Hematopoietic multipotent progenitor cell treated with erythropoietin and hydrocortisone succinate and interleukin-3 and kit ligand, for 15 days (in vitro differentiated cells): ENCODE data around the gene RUSC1.
"Not testable (repeated sequence)": the region's sequence is repeated elsewhere in the genome, so short reads cannot be mapped to it uniquely, and the experiment has no call there.

Source experiments
- DNase-seq: peaks from one replicate; pipeline ENCODE4 v3.0.0-alpha.2; 2015; ENCODE audit warnings: low spot score

RUSC1 gene, protein sequence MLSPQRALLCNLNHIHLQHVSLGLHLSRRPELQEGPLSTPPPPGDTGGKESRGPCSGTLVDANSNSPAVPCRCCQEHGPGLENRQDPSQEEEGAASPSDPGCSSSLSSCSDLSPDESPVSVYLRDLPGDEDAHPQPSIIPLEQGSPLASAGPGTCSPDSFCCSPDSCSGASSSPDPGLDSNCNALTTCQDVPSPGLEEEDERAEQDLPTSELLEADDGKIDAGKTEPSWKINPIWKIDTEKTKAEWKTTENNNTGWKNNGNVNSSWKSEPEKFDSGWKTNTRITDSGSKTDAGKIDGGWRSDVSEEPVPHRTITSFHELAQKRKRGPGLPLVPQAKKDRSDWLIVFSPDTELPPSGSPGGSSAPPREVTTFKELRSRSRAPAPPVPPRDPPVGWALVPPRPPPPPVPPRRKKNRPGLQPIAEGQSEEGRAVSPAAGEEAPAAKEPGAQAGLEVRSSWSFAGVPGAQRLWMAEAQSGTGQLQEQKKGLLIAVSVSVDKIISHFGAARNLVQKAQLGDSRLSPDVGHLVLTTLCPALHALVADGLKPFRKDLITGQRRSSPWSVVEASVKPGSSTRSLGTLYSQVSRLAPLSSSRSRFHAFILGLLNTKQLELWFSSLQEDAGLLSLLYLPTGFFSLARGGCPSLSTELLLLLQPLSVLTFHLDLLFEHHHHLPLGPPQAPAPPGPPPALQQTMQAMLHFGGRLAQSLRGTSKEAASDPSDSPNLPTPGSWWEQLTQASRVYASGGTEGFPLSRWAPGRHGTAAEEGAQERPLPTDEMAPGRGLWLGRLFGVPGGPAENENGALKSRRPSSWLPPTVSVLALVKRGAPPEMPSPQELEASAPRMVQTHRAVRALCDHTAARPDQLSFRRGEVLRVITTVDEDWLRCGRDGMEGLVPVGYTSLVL

DNA sequence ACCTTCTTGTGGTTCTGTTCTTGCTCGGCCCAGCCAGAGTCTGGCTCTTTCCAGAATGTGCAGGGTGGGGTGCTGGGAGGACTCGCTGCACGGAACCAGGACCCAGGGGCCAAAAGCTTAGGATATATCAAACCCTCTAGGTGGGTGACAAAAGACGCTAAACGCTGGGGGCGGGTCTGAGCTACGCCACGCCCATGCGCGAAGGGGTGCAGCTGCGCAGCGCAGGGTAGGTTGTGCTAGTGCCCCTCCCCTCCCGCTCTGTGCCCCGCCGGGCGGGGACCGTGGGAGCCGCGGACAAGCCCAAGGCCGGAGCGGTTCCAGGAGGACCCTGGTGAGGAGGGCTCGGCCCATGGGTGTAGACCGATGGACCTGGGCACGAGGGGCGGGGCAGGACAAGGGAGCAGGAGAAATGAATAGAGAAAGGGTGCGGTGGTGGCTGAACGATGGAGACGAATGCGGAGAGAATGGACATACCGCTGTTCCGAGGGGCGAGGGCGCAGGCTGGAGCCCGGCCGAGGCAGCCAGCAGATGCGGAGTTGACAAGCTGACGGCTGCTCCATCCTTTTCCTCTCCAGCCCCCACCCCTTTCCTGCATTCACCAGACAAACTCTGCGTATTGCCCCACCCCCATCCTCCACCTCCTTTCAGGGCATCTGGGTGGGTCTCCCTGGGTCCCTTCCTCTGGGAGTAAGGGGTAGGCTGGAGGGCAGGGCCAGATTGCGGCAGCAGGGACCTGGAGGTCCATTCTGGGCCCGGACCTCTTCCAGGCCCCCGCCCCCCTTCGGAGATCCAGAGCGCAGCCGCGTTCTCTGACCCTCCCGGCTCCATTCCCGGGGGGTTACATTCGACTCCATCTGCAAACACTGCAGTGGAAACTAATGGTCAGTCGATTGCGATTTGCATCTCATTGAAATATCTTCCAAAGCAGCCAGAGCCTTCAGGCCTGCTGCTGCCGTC lies at the start of gene RUSC1:
Gene RUSC1, plus strand, starts transcription at position 234 of the 957 bp plus-strand sequence. CDS start 880 bp downstream, outside the sequence.
- peak; percentile 54 for DNase-seq

DNA sequence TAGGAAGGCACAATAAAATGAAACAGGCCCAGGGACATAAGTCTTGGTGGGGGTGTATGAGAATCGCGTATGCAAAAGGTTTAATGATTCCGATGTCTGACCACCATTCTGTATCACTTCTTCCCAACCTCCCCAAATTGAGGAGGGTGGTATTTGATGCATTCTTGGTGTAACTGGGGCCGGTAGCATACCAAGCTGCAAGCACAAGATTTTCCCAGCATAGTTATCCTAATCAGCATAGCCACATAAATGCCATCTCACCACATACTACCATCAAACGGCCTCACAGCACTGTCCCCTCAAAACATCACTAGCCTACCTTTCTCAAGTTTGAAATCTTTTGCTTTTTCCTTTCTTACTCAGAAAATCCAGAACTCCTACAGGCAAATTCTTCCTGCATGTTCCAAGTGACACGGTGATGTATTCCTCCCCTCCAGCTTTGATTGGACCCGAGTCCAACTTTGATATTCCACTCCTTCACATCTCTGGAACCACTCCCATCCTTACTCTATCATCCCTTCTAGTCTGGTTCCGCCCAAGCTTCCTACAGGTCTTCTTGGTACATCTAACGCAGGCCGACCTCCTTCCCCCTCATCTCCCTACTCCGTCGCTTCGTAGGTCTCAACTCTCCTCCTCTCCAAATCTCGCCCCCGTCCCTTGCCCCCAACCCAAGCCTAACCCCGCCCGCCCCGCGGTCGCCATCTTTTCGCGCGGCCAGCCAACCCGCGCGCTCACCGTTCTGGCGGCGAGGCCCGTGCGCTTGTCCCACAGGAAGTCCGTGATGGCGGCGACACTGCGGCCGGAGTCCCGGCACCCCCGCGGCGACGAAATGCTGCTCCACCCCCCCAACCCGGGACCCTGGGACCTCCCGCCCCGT lies 48.0 kb upstream of the RUSC1 start:
- peak; percentile 24 for DNase-seq

DNA sequence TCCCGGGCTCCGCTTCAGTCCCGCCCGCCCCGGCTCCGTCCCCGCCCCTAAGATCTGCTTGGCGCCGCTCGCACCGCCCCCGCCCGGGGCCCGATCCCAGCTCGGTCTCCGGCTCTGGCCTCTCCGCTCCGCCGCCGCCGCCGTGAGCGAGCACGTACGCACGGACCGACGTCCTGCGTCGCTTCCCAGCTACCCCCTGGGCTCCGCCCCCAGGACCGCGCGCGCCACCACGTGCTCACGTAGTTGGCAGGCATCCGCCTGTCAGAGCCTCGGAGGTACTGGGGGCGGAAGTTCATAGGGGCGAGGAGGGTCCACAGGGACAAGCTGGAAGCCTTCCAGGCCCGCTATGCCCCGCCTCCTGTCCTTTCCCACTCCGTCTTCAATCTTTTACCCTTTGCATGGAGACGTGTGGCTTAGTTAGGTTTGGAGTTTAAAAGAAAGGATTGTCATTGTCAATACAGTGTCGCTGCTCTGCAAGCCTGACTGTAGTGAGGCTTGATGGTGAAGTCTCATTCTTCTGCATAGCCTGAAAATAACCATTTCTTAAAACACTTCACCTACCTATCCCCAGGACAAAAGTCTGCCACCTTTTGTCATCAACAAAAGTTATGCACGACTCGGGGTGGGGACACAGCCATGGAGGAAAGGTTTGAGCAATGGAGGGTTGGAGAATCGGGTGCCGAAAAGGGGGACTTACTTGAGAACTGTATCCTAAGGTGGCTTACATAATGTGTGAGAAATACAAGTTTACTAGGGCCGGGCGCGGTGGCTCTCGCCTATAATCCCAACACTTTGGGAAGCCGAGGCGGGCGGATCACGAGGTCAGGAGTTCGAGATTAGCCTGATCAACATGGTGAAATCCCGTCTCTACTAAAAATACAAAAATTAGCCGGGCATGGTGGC lies 47.1 kb upstream of the RUSC1 start, which contains the start of gene CLK2:
Gene CLK2, minus strand, starts transcription at position 162 of the 903 bp plus-strand sequence. CDS start 2,527 bp downstream, outside the sequence.
- DNase-seq, result peak; percentile 94

DNA sequence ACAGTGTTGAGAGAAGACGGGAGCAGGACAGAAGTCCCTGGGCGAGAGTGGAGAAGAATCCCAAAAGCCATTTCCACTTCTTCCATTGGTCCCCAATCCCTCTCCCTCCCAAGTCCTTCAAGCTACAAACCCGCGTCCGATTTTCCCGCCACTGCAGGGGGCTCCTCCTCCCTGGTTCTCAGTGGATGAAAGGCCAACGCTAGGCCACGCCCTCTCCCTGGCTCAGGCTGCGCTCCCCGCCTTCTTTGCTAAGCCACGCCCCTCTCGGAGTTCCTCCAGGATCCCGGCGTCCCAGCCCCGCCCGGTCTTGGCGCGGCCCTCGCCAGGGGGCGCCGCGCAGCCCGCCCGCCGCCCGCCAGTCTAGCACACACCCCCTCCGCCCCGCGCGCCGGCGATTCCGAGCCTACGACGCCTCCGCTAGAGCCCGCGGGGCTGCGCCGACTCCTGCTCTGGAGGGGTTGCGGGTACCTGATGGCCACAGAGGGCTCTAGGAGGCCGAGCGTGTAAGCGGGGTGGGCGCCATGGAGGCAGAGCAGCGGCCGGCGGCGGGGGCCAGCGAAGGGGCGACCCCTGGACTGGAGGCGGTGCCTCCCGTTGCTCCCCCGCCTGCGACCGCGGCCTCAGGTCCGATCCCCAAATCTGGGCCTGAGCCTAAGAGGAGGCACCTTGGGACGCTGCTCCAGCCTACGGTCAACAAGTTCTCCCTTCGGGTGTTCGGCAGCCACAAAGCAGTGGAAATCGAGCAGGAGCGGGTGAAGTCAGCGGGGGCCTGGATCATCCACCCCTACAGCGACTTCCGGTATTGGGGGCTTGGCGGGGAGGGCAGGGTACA lies 43.4 kb upstream of the RUSC1 start, which contains the start of gene HCN3:
Gene HCN3, plus strand, starts transcription at position 394 of the 832 bp plus-strand sequence. Its CDS starts 128 bp downstream, at position 522.
- peak; percentile 96 for DNase-seq

DNA sequence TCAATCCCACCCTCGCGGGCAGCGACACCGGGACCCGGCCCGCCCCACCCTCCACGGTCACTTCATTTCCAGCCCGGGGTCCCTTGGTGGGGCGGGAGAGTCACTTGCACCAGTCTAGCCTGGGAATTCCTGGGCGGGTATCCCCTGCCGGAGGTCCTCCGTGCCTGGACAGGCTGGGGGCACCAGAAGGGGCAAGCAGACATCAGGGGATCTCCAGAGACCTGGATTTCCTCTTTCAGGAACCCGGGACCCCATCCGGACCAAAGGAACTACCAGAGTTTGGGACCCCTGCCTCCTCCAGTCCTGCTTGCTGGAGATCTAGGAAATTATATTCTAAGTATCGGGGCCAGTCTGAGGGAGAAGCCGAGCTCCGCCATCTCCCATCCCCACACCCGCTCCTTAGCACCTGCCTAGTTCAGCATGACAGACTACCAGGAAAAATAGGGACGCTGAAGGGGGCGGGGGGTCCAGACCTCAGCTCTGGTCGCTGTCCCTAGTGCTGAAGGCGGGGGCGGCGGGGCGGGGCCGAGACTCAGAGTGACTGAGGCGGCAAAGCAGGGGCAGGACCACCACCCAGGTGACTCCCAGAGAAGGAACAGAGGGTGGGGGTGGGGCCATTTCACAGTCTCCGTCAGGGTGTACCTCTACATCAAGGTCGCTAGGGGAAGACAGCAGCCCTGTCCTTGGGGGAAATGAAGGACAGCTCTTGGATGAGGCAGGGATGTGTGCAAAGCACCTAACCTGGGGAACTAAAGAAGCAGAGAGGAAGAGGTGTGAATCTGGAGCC lies 42.6 kb upstream of the RUSC1 start:
- peak; percentile 41 for DNase-seq

DNA sequence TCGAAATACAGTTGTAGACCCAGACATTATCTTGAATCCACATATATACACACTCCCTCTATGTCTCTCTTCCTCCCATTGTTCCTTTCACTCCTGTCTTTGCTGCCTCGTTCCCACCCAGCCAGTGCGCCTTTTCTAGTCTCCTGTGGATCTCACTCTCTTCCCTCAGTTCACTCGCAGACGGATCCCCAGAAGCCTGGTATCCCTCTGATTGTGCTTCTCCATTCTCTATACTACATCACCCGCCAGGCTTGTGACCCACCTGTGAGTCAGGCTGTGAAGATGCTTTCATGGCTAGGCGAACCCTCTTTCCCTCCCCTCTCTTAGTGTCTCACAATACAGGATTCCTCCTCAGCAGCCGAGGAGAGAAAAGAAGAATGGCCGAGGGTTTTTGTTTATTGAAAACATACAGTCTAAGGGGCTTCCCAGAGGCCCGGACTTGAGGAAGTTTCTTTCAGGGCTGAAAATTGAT lies 42.0 kb upstream of the RUSC1 start:
- no peak for DNase-seq

DNA sequence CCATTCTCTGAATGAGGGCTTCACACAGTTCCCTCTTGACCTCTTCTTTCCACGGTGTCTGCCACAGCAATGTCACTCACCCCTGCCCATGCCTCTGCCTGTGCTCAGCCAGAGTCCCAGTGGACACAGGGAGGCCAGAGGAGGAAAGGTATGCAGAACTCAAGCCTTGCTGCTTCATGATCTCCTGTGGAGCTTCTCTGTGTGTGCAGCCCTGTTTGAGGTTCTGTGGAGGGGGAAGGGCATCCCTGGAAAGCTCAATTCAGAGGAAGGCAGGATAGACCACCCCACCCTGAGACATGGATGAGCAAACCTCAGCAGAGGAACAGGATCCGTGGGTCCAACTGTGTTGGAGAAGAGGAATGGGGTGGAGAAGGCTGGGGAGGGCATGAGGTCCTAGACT lies 41.4 kb upstream of the RUSC1 start:
- DNase-seq, result no peak

DNA sequence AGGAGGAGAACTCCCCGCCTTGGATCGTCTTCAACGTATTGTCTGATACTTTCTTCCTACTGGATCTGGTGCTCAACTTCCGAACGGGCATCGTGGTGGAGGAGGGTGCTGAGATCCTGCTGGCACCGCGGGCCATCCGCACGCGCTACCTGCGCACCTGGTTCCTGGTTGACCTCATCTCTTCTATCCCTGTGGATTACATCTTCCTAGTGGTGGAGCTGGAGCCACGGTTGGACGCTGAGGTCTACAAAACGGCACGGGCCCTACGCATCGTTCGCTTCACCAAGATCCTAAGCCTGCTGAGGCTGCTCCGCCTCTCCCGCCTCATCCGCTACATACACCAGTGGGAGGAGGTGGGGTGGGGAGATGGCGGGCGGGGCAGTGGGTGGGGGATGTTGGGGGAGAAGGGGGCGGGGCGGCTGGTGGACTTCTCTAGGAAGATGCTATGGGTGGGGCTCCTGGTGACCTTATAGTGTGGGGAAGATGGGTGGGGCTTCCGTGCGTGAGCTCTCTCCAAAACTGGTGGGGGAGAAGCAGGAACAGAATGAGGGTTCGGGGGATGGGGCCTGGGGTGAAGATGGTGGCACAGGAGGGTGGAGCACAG lies 38.1 kb upstream of the RUSC1 start:
- no peak for DNase-seq

DNA sequence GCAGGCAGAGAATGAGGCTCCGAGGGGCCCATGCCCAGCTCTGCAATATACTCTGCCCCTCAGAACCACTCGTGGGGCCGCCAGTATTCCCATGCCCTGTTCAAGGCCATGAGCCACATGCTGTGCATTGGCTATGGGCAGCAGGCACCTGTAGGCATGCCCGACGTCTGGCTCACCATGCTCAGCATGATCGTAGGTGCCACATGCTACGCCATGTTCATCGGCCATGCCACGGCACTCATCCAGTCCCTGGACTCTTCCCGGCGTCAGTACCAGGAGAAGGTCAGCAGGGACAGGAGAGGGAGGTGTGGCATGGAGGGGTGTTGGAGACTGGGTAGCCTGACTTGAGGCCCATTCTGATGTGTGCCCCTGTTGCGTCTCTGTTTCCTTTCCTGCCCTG lies 36.2 kb upstream of the RUSC1 start:
- DNase-seq, result no peak

DNA sequence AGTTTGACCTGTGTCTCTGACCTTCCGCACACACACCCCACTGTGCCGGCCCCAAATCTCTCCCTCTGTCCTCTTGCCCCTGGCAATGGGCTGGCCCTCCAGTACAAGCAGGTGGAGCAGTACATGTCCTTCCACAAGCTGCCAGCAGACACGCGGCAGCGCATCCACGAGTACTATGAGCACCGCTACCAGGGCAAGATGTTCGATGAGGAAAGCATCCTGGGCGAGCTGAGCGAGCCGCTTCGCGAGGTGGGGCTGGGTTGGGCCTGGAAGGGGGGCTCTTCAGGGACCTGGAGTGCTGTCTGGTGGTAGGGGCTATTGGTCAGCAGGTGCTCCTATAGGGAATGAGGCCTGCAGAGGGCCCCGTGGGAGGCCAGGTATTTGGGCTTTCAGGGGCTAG lies 35.6 kb upstream of the RUSC1 start:
- DNase-seq, result no peak

DNA sequence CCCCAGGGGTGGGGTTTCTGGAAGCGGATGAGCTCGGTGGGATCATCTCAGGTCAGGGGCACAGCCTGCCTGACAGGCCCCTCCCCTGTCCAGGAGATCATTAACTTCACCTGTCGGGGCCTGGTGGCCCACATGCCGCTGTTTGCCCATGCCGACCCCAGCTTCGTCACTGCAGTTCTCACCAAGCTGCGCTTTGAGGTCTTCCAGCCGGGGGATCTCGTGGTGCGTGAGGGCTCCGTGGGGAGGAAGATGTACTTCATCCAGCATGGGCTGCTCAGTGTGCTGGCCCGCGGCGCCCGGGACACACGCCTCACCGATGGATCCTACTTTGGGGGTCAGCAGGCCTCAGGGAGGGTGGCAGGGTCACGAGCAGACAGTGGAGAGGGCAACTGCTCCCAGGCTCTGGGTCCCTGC lies 35.1 kb upstream of the RUSC1 start:
- DNase-seq, result no peak

DNA sequence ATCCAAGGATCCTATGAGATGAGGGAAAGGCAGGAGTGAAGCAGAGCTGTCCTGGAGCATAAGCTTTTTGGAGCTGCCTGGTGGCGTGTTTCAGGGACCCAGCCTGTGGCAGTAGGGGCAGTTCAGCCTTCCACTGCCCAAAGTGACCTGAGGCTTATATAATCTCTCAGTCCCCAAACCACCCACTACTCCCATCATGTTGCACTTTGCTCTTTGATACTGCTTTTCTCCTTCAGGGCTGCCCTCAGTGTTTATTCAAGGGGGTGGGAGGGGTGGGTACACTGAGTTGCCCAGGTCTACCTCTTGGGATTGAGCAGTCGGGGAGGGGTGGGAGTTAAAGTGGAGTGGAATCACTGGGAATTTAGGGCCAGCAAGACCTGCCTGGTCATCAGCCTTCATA lies 34.1 kb upstream of the RUSC1 start:
- DNase-seq, result no peak

DNA sequence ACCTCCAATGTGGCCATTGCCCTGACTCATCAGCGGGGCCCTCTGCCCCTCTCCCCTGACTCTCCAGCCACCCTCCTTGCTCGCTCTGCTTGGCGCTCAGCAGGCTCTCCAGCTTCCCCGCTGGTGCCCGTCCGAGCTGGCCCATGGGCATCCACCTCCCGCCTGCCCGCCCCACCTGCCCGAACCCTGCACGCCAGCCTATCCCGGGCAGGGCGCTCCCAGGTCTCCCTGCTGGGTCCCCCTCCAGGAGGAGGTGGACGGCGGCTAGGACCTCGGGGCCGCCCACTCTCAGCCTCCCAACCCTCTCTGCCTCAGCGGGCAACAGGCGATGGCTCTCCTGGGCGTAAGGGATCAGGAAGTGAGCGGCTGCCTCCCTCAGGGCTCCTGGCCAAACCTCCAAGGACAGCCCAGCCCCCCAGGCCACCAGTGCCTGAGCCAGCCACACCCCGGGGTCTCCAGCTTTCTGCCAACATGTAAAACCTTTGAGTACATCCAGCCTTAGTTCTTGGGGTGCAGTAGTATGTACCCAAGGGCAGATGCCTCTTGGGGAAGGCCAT lies 32.6 kb upstream of the RUSC1 start:
- DNase-seq, result no peak

DNA sequence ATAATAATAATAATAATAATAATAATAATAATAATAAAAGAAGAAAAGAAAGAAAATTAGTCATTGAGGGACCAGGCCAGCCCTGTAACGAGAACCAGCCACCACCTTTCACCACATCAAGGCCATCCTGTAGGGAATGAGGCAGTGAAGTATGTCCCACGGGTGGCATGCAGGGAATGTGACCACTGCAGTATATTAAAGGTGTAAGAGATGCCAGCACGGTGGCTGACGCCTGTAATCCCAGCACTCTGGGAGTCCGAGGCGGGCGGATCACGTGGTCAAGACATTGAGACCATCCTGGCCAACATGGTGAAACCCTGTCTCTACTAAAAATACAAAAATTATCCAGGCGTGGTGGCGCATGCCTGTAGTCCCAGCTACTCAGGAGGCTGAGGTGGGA lies 29.7 kb upstream of the RUSC1 start:
- DNase-seq, result not testable (repeated sequence)

DNA sequence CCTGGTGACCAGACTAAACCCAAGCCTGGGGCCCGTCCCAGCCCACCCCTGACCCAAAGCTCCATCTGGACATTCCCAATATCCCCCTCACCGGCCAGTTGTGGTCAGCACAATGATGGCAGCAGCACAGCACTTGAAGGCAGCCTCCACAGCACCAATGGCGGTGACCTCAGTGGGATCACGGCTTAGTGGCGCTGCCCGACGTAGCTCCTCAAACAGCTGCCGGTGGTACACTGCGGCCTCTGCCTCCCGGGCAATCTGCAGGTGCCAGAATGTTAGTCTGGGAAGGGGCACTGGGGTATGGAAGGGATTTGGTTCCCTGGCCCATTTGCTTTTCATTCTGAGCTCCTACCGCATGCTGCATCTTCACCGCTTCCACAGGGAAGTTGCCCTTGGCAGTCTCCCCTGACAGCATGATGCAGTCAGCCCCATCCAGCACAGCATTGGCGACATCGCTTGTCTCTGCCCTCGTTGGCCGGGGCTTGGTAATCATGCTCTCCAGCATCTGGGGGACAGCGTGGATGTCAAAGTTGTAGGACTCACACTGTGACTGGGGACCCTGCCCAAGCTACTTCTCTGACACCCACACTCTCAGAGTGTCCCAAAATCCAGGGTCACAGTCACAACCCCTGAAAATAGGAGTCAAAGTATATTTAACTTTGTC lies 27.5 kb upstream of the RUSC1 start:
- no peak for DNase-seq

DNA sequence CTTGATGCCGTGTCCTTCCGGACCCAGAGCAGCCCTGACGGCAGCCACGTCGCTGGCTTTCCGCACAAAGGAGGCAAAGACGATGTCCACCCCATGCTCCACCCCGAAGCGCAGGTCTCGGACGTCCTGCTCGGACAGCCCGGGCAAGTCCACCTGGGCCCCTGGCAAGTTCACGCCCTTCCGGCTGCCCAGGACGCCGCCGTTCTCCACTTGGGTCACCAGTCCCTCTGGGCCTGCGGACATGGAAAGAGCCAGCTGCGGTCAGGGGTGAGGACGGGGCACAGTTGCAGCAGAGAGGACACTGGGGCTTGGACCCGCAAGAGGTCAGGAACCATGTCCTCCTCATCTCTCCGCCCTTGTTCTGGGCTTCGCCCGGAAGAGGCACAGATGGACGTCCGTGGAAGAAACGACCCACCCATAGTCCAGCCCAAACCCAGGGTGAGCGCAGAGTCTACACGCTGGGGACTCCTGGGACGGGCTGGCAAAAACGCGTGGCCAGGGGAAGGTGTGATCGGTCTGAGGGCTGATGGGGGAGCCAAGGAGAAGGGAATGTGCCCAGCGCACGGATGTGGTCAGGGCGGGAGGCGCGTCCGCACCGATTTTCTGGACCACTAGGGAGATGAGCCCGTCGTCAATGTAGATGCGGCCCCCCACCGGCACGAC lies 26.0 kb upstream of the RUSC1 start:
- DNase-seq, result no peak
